HT-29 (cell line): ENCODE data around the gene ALOX12B. TPM values are rescaled to one million over a fixed set of nuclear protein-coding genes. Genes with fewer than 3 reads are reported as not detected.

Source experiments
- DNase-seq: peaks from one replicate; pipeline ENCODE4 v3.0.0-alpha.2; 2015; ENCODE audit warnings: low spot score
- total RNA-seq: library from RNA; depleted of rRNA; stranded (reverse); fragments of >200 nt; shearing (Covaris generic); gene quantifications from 2 replicates; pipeline ENCODE4 v1.2.3, GENCODE V29; 2014; rRNA removed

The ALOX12B gene
- 0.97 TPM in 1 of 2 replicates, not detected in the other for total RNA-seq

DNA sequence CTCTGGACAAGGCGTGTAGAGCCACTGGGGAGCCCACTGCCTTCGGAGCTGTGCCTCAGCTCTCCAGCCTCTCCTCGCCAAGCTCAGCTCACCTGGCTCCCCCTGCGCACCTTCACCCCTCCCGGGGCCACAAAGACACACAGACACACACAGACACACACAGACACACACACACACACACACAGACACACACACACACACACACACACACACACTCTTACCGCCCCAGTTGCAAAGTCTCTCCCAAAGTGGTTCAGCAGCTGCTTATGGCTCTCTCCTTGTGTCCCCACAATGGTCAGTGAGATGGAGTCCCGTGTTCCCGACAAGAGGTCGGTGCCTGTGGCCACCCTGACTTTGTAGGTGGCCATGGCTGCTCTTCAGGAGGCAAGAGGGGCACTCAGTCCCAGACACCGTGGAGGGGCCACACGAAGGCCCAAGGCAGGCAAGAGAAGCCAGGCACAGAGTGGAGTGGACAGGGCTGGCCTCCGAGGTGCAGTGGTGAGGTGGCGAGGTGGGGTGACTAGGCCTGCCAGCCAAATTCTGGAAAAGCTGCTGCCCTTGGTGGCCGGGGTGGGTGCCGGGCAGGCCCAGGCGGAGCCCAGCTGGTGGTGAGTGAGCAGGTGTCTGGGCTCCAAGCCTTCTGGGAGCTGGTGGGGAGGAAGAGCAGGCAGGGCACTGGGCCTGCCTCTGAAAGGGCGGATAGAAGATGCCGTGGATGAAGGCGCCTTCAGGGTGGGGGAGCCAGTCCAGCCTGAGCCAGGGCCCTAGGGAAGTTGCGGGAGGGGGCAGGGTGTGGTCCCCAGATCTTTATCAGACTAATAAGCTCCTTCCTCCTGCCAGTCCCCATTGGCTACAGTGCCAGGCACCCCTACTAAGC is at the start of gene ALOX12B:
Gene ALOX12B, minus strand, starts transcription at position 642 of the 877 bp plus-strand sequence. Its CDS starts 274 bp downstream, at position 368.
- DNase-seq: no peak

DNA sequence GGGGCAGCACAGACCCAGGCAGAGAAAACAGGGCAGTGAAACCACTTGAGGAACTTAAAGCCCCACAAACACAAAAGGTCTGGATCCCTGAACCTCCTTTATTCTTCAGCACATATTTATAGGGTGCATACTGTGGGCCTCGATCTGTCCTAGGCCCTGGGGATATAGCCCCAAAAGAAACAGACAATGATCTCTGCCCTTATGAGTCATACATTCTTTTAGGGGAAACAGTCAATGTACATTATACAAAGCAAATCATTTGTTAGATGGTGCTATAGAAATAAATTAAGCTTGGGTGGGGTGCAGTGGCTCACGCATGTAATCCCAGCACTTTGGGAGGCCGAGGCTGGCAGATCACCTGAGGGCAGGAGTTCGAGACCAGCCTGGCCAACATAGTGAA is 46.4 kb upstream of the ALOX12B start:
- no peak for DNase-seq

DNA sequence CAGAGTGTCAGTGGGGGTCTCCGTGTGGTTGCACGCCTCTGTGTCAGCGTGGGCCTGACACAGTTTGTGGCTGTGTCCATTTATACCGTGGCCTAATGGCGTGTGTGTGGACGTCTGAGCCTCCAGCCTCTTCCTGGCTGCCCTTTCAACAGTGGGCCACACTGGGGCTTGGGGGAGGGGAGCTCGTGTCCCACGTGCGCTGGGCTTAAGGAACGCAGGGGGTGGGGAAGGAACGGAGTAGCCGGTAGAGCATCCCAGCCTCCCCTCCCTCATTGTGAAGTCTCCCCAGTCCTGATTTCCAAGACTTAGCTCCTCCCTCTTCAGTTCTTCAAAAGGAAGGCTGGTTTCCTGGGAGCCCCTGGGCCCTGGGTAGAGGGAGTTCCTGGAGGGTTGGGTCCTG is 45.9 kb upstream of the ALOX12B start:
- DNase-seq: no peak

DNA sequence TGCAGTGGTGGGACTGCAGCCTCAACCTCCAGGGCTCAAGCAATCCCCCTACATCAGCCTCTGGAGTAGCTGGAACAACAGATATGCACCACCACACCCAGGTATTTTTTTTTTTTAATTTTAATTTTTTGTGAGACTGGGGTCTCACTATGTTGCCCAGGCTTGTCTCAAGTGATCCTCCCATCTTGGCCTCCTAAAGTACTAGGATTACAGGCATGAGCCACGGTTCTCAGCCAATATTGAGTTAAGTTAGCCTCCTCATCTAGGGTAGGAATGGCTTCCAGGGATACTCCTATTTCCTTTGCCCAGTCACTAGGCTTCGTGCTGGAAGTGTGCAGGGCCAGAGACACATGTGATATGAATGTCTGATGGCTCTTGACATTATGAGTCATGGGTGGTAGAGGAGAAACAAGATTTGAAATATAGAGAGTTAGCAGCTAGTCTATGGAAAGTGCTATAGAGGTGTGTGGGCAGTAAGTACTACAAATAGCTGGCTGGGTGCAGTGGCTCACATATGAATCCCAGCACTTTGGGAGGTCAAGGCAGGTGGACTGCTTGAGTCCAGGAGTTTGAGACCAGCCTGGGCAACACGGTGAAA is 44.4 kb upstream of the ALOX12B start:
- DNase-seq: no peak

DNA sequence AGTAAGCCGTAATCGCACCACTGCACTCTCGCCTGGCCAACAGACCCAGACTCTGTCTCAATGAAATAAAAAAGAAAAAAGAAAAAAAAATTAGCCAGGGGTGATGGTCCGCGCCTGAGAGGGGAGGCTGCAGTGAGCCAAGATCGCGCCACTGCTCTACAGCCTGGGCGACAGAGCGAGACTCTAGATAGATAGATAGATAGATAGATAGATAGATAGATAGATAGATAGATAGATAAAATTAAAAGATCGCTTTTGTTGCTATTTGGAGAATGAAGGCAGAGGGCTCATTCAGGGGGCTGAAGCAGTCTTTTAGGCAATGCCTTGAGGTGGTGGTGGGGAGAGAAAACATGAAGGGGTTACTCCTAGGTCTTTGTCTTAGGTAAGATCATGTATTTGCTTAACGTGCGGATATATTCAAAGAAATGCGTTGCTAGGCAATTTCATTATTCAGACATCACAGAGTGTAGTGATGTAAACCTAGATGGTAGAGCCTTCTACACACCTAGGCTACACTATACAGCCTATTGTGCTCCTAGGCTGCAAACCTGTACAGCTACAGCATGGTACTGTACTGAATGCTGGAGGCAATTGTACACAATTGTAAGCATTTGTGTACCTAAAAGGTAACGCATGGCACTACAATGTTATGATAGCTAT is 40.7 kb upstream of the ALOX12B start:
- DNase-seq: no peak

DNA sequence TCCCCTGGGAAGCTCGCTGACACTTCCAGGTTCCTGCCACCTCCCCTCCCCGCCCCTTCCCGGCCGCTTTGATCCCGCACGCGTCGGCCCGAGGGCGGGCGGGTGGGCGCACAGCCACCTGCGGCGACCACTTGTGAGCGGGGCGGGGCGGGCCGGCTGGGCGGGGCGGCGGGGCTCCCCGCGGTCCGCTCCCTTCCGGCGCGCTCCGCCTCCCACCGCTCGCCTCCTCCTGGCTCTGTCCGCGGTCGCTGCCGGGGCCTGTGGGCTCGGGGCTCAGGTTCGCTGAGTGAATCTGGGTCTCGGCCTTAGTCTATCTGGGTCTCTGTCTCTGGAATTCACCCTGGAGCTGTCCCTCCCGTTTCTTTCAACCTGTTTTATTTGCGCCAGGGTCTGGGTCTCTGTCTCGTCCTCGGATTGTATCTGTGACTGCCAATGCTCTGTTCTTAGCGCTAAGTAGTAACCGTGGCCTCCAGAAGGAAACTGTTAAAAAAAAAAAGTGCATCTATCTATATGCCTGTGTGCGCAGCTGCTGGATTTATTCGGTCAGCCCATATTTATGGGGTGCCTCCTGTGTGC is 39.1 kb upstream of the ALOX12B start:
- DNase-seq: peak; percentile 53

DNA sequence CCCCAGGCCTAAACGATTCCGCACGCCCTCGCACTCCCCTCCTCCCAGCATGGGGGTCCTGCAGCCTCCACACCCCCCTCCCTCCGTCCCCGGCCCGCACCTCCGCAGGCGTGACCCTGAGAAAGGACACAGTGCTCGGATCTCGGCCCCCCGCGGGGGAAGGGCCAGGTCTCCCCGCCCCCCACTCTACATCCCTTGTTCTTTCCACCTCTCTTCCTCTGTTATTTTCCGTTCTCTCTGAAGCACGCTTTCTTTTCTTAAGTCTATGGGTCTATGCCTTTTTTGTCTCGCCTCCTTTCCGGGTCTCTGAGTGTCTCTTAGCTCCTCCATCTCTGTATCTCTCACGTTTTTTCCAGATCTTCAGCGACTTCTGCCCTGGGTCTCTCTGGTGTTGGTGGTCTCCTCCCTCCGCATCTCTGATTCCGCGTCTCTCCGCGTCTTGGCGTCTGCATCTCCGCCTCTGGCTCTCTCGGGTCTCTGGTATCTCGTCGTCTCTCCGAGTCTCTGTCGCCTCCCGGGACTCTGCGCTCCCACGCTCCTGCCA is 38.5 kb upstream of the ALOX12B start:
- peak; percentile 36 for DNase-seq

DNA sequence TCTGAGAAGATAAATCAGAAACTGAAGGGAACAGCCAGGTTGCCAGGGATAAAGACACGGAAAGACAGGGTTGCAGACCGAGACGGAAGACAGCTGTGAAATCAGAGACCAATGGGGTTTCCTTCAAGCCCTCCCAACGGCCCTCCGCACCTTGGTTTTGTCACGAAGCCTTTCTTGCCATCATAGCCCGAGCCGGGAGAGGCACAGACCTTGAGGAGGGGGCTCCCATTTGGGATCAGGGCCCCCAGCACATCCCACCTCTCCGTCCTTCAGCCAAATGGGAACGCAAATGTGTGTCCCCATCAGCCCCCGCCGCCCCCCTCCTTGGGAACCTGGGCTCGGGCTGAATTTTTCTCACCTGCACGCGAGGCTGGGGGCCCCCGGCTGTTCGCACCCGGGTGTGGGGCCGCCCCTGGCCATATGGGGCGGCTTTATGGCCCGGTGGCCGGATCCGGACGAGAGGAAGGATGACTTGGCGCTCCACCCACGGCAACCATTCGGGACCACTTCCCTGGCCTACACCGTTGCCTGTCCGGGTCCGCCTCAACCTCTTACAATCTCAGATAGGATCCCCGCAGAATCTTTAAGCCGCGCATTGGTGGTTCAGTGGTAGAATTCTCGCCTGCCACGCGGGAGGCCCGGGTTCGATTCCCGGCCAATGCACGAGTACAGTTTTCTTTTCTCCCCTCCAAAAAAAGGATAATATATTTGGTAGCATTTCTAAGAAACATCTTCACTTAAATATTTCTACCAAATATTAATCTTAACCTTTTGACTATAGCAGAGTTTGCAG is 37.8 kb upstream of the ALOX12B start:
- peak; percentile 77 for DNase-seq

DNA sequence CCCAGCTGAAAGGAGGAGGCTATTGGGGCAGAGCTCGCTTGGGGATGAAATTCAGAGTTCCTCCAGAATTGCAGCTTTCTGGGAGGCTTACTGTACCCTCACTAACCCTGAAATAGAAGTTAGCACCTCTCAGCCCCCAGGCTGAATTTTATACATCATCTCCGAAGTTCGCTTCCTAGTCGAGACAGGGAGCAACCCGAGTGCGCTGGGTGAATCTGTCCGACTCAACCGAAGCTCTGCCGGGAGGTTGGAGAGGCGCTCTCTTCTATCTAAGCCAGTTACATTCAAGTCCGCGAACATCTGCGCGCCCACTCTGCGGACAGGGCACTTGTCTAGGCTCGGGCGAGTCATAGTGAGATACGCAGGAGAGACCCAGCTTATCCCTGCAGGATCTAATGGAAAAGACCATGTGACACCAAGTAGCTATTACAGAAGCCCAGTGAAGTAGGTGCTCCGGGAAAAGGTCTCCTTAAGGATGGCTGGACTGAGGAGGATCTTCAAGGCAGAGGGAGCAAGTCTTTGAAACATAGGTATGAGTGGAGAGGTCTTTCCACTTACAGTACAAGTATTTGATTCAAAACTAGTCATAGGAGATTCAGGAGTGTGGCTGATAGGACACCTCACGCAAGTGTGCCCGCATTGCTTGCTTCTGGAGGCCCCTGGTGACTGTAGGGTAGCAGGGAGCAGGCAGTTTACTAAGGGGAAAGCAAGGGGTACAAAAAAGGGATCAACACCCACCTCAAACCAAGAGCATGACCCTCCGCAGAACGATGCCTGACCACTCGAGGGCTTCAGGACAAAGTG is 37.0 kb upstream of the ALOX12B start:
- DNase-seq: peak; percentile 26

DNA sequence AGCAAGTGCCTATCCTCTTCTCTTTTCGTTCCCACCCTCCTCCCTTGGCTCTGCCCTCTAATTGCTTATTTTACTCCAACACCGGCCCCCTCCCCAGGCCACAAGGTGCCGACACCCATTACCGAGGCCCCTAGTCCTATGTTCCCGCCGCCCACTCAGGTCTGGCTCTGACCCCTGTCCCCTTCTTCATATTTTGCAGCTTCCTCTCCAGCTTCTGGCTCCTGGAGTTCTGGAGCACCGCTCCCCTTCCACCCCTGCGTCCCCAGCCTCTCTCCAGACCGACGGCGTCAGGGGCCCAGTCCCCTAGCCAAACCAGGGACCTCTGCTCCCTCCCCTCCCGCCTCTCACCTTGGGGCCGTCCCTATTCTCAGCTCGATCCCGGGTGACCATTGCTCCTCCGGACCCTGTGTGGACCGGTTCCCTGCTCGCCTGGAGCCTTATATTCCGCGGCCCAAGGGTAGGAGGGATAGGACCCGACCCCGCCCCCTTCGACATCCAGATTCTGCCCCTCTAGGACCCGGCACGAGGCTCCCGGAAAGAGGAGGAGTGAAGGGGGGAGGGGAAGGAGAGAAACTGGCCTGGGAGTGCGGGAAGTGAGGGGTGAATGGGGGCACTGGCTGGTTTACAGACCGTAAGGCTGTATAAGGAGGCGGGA is 36.3 kb upstream of the ALOX12B start, which contains the start of gene HES7:
Gene HES7, minus strand, starts transcription at position 412 of the 655 bp plus-strand sequence. Its CDS starts 22 bp downstream, at position 390.
- no peak for DNase-seq

DNA sequence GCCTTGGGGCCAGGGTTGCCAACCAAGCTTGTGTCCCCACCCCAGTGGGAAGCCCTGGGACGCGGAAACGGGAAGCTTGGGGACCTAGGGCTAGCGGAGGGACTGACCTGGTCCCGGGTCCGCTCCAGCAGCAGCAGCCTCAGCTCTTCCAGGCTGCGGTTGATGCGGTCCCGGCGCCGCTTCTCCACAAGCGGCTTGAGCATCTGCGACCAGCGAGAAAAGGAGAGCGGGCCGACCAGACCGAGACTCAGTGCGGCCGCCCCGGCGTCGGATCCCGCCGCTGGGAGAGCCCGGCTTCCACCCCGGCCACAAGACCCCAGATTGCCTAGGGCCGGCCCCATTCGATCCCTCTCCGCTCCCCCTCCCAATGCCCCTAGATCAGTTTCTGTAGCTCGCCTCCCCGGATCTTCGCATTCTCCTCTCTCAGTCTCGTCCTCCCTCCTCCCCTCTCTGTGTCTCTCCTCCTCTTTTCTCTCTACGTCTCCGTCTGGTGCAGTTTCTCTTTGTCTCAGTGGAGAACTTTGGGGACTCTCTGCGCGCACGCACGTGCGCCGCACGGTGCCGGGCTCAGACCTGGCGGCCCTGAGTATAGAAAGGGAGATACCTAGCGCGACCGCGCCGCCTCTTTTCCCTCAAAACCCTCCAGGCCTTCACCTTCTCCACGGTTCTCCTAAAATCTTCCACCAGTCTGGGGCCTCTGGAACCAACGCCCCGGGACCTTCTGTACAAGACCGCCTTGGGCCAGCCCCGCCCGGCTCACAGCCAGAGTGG is 35.6 kb upstream of the ALOX12B start:
- DNase-seq: no peak

DNA sequence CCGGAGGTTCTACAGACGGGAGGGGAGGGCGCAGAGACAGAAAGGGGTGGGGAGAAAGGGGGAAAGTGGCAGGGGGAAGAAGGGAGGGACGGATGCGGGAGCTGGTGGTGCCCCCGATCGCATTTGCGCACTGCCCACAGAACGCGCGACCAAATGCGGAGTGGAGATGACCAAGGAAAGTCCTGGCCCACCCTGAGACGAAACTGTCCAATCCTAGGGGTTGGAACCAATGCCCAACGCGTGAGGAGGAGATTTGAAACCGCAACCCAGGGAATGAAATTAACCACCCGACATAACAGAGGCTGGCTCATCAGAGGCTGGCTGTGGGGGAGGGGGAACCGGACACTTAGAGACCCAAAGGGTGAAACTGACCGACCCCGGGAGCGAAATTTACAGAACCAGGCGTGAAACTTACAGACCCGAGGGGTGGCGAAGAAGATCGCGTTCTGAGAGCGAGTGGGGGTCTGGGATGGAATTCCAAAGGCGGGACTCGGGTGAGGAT is 35.0 kb upstream of the ALOX12B start:
- no peak for DNase-seq

DNA sequence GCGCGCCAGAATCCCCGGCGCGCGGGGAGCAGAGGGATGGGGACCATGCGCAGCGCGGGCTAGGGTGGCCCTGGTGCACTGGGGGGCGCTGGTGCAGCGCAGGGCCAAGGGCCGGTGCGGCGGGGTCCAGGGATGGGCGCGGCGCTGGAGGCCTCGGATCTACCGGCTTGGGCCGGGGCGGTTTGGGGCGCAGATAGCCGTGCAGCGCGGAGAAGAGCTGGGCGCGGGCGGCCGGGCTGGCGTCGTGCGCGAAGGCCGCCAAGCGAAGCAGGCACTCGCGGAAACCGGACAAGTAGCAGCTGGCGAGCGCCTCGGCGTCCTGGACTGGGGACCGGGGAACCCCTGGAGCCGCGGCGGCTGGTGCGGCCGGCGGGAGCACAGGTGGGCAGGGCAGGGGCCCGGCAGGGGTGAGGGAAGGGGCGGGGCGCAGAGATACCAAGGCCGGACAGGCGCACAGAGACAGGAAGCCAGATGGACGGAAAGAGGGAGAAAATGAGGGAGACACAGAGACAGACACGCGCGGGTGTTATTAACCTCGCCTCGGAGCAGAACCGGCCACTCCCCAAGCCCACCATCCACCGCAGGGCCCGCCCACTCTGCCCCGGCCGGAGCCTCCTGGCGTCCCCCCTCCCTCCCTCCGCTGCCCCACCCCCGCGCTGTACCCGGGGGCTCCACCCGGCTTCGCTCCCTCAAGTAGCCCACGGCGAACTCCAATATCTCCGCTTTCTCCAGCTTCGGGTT is 34.3 kb upstream of the ALOX12B start:
- peak; percentile 57 for DNase-seq

DNA sequence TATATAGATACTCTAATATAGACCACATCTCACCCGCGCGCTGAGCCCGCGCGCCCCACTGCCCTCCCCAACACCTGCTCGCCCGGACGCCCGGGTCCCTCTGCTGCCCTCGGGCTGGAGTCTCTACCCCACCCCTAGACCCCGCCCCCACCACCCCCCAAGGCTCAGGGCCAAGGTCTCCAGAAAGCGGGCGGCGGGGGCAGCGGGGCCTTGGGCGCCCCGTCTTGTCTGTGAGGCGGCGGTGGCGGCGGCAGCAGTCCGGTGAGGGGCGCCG is 33.8 kb upstream of the ALOX12B start:
- DNase-seq: no peak

DNA sequence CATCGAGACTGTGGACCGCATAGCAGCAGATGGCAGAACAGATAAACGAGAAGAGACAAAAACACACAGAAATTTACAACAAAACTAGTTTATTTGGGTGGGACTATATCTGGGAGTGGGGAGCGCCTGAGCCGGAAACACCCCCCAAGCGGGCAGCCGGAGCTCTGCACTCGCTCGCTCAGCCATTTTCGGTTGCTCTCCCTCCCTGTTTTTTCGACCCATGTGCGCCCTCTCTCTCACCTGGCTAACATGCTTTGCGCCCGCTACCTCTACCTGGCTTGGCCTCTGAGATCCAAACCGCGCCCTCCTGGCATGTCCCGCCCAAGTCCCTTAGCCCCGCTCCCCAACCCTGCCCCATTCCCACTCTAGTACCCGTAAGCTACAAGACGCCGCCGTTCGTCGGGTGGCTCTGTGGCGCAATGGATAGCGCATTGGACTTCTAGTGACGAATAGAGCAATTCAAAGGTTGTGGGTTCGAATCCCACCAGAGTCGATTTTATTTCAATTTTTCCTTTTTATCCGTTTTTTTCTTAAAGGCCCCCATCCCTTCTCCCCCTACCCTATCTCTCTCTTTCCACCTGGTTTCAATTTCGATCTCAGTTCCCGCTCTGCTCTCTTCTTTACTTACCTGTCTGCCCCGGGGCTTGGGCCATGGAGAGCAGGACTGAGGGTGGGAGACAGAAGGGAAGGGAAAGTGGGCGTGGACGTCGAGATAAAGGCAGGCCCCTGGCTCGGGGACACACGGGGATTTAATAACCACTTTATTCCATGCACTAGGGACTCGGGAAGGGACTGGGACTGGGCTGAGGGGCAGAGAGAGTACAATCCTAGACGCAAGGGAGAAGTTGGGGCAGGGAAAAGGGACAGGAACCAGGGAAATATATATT is 33.2 kb upstream of the ALOX12B start:
- DNase-seq: peak; percentile 88

DNA sequence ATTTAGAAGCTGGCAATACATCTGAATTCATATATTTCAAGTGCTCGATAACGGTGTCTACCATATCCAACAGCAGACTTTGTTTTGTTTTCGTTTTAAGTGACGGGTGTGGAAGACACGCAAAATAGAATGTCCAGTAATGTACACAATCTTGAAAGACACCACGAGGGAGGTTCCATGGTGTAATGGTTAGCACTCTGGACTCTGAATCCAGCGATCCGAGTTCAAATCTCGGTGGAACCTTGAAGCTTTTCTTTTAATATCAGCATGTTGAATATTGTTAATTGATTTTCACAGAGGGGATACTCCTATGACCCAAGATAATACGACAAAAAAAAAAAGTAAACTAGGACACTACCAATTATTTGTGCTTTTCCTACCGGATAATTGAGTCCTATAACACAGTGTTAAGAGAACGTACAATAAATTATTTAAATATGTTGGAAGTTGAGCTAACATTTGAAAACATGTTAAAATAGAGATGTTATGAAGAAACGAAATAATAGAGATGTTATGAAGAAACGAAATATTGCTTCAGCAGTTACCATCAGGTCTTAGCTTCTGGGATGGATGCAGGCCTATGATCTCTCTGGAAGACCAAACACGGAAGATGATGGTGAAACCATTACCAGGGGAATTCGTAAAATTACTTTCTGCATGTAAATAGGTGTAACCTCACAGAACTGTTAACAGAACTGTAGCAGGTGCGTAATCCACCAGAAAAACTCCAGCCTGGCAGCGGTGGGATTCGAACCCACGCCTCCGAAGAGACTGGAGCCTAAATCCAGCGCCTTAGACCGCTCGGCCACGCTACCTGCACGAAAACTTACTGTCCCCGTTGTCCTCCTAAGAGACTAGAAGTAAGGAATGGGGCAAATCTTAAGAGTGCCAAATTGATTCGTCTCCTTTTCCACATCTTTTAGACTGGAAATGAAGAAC is 32.3 kb upstream of the ALOX12B start:
- peak; percentile 93 for DNase-seq
